ENCODE measurements around the gene EMC1.
"Not testable (repeated sequence)": the region's sequence is repeated elsewhere in the genome, so short reads cannot be mapped to it uniquely, and the experiment has no call there.

EMC1 gene

DNA sequence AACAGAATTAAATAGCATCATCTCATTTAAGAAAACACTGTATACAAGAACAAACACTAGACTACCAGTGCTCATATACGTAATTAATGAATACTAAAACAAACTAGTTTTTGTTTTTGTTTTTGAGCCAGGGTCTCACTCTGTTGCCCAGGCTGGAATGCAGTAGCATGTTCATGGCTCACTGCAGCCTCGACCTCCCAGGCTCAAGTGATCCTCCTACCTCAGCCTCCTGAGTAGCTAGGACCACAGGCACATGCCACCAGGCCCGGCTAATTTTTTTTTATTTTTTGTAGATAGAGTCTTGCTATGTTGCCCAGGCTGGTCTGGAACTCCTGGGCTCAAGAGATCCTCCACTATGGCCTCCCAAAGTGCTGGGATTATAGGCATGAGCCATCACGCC lies 34.7 kb downstream of the EMC1 start:
- not testable (repeated sequence) for DNase-seq (ENCODE audit: low read depth)

DNA sequence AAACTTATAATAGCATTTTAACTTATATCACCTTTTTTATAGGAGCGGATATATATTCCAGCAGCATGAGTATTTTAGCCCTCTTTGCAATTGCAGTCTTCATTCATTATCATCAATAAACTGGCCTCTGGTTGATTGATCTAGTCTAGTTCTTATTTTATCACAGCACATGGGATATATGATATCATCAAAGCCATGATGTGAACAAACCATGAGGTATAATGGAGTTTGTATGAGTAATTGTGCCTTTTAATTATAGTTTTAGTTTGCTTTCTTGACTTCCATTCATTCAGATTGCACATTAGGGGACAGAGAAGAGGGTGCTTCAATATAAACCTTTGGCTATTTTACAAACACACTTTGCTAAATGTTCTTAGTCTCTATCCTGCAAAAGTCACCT lies 37.7 kb downstream of the EMC1 start:
- no peak for DNase-seq (ENCODE audit: low read depth)

DNA sequence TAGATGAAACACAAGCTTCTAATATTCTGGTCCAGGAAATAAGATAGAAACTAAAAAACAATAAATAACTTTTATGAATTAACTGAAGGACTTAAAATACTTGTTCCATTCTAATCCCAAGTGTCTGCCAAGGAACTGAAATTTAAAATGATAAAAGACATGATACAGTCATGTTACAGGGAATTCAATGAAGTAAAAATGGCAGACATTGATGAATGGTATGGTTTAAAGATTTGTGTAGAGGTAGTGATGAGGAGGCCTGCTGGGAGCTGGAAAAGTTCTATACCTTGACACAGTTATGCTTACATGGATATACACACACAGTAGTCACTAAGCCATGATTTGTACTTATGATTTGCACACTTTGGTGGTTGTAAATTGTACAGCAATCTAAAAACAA lies 39.2 kb downstream of the EMC1 start:
- no peak for DNase-seq (ENCODE audit: low read depth)

DNA sequence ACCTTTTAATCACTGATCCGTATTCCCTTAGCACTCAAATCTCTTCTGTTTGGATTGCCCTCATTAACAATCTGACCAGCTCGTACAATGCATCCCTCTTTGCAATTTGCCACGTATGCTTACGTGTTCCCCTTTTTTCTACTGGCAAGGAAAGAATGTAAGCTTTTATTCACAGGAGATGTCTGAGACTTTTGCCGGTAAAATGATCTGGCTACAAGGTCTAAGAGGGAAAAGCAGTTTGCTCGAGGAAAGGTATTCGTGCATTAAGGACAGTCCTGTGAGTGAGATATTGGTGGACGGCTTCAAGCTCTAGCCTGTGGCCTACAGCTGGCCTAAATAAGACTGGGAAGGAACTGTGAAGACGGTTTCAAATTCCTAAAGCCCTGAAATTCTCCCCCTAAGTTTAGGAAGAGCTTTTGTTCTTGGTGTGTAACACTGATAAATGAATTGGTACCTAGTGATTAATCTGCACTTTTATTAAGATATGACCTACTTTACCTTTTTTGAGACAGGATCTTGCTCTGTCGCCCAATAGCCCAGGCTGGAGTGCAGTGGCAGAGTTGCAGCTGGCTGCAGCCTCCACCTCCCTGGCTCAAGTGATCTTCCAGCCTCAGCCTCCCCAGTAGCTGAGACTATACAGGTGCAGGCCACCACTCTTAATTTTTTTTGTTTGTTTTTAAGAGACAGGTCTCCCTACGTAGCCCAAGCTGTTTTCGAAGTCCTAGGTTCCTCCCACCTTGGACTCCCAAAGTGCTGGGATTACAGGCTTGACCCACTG lies 40.4 kb downstream of the EMC1 start:
- DNase-seq (ENCODE audit: low read depth) = no peak

DNA sequence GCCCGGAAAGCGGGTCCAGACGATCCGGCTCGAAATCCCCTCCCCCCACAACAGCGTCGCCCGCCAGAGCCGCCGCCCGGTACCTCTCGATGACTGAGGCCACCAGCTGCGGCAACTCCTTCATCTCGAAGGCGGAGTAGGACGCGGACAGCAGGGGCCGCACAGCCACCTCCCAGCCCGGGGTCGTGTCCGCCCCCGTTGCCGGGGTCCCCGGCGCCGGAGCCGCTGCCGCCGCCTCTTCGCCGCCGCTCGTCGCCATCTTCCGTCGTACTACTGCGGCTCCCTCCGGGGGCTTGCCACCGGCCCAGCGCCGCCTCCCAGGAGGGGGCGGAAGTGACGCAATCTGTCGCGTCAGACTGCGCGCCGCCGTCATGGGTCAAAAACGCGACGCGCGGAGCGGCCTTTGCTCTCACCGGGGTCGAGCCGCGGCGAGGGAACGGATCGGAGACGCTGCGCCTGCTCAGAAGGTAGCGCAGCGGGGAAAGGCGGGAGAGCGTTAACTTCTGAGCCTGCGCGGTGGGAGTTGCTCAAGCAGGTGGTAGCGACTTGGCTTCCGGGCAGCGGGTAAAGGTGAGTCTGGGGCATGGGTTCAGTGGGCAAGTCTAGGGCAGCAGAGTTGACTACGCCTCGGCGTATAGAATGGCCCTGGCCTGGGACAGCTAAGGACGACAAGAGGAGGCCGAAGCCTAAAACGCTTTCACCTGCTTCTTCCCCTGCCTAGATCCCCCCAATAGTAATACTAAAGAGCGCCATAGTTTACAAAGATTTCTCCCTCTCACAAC lies 41.1 kb downstream of the EMC1 start, which contains the start of gene UBR4:
UBR4 (minus strand) TSS at position 277 of the 782 bp plus-strand sequence; CDS start at position 259, 18 bp downstream.
- DNase-seq (ENCODE audit: low read depth) = peak; percentile 95

DNA sequence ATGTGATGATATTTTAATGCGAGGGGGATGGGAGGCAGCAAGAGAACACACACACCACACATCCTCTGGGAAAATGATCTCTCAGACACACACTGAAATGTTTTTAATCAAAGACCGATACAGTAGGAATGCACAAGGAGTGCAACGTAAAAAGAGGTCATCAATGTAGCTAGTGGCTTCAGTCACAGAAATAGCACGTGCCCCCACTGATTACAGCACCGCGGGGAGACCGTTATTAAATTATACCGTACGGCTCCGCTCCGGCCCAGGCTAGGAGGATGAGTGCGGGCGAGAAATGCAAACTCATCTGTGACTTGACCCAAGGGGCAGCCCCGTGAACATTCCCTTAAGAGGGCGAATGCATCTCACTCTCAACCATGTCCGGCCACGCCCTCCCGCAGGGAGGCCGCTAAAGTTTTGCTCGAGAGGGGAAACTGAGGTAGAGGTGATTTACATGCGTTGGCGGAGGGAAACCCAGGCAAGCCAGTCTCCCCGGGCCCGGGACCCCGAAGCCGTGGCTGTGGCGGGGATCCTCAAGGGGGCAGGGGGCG lies 41.8 kb downstream of the EMC1 start:
- DNase-seq (ENCODE audit: low read depth) = peak; percentile 56

DNA sequence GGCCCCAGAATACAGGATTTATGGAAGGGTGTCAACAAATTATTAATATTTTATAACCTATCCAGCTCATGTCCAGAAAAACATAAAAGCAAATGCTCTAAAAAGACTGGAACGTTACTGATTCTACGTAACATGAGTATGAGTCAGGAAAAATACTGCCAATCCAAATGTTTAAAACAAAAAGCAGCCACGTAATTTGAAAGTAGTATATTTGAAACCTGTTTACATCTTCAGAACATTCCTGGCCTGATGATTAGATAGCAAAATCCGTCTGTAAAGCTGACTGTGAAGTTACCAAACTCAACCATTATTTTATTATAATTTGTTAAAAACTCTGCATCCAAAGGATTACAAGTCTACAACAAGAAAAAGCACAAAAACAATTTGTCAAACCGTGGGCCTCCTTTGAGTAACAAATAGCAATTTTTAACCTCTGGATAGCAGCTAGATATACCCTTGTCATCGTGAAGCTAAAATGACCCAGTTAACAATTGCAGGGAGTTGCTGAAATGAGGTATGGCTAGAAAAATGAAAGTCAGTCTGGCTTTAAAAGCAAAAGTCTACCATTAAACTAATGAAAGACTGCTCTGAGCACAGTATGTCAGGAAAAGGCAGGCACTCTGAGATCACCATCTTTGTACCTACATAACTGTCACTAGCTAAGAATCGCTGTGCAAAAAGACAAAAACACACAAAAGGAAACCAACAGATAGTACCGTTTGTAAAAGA lies 42.5 kb downstream of the EMC1 start:
- no peak for DNase-seq (ENCODE audit: low read depth)

DNA sequence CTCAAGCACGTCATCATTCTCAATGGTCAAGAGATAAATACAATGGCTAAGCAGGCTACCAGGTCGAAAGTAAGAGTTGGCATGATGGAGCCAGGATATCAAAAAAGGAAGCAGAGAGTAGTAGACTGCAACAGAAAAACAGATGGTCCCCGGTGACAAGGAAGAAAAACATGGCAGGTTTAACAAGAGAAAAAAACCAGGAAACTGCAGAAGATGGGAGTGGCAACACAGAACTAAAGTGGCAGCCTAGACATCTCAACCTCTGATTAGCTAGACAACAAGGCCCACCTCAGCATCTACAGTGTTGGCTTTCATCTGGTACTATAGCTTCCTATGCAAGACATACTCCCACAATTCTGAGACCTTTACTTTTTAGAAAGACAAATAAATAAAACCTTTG lies 44.4 kb downstream of the EMC1 start:
- peak; percentile 80 for DNase-seq (ENCODE audit: low read depth)

DNA sequence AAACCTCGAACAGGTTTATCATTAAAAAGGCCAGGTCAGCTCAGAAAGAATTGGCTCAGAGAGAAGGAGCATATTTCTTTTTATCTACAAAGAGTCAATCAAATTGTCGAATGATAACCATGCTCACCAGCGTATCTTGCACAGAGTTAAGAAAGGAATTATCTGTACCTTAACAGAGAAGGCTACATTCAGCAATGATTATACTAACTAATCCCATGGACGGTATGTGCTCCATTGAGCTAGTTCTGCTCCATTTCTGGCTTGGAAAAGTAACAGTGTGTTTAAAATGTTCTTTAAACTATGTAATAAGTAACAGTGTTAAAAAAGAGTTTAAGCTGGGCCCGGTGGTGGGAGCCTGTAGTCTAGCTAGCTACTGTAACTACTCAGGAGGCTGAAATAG lies 45.5 kb downstream of the EMC1 start:
- no peak for DNase-seq (ENCODE audit: low read depth)

DNA sequence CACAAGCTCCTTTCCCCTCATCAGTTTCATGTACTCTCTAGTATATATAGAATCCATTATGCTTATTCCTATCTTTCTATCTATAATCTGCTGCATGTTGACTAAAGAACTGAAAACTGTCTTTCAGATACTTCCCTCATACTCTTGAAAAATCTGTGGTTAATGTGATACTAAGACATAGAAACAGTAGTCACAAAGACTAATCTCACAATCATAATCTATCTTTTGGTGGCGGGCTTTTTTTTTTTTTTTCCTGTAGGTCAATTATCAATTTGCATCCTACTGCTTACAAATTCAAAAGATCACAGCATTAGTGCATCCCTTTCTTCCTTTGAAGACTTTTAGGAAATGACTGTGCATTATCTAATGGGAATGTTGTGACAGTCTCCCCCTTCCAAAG lies 45.9 kb downstream of the EMC1 start:
- no peak for DNase-seq (ENCODE audit: low read depth)

DNA sequence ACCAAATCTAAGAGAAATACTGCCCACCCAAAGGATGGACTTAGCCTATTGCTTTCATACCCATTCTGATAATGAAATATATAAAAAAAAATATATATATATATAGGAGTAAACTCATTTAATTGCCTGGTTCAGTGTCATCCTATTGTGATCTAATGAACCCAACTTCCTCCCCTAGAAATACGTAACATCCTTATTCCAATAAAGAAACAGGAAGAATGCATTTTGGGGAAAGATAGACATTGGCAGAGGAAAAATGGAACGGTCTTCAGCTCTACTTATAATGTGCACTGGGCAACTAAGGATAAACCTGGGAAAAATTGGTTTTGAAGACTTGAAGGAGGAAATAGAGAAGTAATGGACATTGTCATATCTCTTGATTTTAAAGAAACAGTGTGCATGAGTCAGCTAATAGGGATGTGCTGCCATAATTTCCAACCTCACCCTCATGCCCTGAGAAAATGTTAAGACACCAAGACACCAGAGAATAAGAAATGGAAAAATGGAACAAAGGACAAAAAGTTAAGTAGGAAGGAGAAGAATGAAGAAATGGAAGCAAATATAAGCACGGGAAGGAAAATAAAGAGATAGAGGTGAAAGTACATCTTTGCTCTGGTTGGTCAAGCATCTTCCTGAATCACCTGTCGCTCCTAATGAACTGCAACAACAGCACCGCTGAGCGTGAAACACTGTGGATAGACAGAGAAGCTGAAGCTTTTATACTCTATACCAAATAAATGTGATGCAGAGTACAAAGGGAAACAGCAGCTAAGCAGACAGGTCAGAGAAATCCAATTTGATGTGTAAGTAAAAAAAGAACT lies 46.7 kb downstream of the EMC1 start:
- no peak for DNase-seq (ENCODE audit: low read depth)

DNA sequence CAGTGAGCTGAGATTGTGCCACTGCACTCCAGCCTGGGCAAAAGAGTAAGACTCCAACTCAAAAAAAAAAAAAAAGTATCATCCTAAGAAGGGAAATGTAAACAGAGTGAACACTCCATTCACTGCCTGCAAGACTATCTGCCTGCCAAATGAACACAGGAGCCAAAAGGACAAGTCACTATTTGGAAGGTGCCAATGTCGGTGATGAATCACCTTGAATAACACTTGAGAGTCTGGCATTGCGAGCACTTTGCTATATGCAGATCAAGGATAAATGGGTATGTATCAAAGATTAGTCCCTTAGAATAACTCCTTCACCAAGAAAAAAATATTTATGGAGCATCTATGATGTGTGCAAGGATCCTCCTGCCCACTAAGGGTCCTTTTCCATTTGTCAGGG lies 47.9 kb downstream of the EMC1 start:
- DNase-seq (ENCODE audit: low read depth) = no peak

DNA sequence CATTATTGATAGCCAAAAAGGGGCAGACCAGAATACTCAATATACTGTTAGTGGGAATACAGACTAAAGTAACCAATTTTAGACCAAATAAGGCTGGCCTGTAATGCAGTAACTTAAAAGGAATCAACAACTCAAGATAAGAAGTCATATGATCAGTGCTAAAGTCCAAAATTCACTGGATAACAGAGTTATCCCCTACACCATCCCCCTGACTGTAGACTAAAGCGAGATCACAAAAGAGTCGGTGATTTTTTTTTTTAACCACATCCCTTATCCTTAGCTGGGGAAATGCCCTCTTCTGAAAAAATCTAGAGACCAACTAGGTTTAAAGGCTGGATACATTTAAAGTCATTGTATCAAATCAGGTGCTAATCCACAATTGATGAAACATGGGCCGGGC lies 48.9 kb downstream of the EMC1 start:
- DNase-seq (ENCODE audit: low read depth) = no peak

DNA sequence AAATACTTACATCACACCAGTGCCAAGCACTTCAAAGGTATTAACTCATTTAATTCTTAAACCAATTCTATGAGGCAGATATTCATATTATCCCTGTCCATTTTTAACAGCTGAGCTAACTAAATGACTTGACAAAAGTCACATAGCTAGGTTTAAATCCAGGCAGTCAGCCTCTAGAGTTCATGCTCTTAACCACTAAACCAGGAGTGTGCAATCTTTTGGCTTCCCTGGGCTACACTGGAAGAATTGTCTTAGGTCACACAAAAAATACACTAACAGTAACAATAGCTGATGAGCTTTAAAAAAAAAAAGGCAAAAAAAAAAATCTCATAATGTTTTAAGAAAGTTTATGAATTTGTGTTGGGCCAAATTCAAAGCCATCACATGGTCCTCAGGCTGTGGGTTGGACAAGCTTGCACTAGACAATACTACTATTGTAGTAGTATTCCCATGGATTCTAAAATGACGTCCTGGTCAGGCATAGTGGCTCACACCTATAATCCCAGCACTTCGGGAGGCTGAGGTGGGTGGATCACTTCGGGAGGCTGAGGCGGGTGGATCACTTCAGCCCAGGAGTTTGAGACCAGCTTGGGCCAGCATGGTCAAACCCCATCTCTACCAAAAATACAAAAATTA lies 51.2 kb downstream of the EMC1 start:
- no peak for DNase-seq (ENCODE audit: low read depth)

DNA sequence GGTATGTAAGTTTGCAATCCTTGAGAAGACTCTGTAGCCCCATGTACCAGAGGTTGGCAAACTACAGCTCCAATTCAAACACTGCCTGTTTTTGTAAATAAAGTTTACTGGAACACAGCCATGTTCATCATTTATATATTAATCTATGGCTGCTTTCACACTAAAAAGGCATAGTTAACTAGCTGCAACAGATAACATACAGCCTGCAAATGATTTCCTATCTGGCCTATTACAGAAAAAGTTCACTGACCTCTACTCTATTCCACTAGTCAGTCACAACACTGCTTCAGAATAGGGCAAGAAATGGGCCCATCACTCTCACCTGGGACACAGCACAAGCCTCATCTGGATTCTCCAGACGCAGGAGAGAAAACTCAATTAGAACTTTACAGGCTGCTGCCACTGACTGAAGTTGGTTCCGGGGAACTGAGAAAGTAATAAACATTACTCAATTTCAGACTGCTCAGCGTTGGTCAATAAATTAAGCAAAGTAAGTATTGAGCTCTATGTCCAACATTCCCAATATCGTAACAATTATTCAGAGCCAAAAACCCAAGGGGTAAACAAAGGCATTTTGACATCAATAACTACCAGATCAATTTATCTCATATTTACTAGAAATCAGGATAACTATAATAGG lies 51.9 kb downstream of the EMC1 start:
- DNase-seq (ENCODE audit: low read depth) = no peak

DNA sequence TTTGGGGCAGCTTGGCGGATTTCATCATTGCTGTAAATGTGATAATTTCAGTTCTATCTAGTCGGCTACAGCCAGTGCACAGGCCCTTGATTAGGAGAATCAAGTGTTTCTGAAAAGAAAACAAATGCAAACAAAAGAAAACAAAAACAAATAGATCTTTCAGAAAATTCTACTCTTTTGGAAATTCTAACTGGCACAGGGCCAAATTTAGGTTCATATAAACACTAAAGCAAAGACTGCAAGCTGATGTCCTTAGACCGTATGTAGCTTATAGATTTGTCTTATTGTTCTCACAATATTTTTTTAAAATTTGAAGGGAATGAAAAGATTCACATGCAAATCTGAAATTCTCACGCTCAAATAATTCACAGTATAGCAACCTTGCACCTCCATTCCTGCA lies 52.5 kb downstream of the EMC1 start:
- DNase-seq (ENCODE audit: low read depth) = no peak

DNA sequence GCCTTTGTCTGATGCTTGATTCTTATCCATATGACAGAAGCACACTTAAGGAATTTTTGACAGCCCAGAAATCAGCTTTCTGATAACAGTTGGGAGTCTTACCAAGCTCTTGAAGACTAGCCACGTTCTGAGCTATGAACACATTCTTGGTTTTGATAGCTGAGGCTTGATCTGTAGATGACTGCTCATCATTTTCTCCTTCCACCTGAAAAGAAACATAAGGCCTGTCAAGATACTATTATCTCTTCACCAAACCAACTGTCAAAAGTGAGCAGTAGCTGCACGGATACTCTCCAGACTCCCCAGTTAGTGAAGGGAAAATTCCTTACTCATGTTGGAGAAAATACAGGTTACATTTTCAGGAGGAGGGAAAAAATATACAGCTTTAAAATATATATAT lies 53.5 kb downstream of the EMC1 start:
- DNase-seq (ENCODE audit: low read depth) = no peak

DNA sequence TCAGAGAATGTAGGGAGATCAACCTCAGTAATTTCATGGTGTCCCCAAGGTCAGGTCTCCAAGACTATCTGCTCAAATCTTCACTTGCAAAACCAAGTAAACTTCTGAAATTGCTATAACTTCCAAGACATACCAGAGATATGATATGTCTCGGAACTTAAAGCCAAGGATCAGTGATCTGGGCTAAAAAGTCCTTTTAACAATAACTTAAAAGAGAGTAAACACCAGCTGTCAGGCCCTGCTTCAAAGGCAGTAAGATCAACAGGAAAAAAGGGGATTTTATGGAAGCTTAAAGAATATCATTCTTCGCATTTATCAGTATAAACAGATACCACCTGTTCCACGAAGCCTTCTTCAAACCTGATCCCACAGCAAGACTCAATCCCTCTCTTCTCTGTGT lies 55.0 kb downstream of the EMC1 start:
- DNase-seq (ENCODE audit: low read depth) = no peak

DNA sequence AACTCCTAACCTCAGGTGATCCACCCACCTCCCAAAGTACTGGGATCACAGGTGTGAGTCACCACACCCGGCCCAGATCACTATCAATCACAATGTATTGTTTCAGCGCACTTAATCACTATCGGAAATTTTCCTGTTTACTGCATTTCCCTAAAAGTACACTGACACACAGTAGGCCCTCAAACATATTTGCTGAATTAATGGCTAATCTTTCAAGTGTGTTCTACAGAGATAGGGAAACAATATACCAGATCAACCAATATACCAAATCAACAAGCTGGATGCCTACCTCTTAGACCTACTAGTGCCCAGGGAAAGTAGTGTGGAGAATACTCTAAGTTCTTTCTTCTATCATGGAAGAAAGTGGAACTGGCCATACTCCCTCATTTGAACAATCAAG lies 58.3 kb downstream of the EMC1 start:
- no peak for DNase-seq (ENCODE audit: low read depth)

DNA sequence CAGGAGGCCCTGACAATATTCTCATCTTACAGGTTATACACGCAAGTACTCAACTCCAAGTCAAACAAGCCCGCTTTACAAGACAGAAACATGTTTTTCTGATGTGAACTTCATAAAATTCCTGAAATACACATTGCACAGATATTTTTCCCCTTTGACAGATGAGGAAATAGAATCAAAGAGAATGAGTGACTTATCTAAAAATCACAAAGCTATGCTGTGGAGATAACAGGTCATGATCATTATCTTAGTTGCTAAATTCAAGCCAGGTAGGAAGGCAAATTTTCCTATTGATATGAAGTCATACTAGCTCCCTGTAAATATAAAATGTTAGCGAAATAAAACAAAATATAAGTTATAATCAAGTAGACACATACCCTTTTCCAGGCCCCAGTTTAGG lies 59.5 kb downstream of the EMC1 start:
- DNase-seq (ENCODE audit: low read depth) = no peak

DNA sequence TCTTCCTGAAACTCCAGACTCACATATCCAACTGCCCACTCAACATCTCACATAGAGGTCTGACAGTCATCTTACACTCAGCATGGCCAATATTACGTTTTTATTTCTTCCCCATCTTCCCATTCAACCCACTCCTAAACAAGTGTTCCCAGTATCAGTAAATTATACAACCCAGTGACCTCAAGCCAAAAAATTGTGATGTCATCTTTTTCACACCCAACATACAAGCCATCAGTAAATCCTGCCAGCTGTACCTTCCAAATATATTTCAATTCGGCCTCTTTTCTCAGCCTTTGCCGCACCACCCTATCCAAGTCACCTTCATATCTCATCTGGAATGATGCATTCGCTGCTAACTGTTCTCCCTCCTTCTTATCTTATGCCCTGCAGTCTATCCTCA lies 60.9 kb downstream of the EMC1 start:
- DNase-seq (ENCODE audit: low read depth) = no peak

All from CMK (cell line).